ENCODE measurements around the gene PRKG1. TPM values are rescaled to one million over a fixed set of nuclear protein-coding genes. Genes with fewer than 3 reads are reported as not detected.

The PRKG1 gene
- total RNA-seq, 4 donors from 2014 or later = 1.2 to 6.5 (median 2.7) TPM

DNA sequence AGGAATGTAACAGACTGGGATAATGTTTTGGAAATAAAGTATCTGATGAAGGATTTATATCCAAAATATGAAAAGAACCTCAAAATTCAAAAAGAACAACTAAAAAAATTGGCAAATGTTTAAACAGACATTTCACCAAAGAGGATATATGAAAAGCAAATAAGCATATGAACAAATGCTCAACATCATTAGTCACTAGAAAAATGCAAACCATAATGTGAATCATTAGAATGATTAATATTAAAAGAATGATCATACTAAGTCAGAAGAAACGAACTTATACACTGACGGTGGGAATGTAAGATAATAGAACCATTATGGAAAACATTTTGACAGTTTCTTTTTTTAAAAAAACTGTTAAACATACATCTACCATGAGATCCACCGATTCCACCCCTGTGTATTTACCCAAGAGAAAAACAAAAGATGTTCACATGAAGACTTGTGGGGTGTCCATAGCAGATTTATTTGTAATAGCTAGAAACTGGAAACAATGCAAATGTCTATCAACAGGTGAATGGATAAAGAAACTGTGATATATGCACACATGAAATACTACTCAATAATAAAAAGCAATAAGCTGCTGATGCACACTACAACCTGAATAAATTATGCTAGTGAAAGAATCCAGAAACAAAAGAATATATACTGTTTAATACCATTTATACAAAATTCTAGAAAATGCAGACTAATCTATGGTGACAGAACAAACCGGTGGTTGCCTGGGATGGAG lies 35.7 kb downstream of the PRKG1 start:
- WGBS = 49% methylated on average over 4 of the region's 4 CpGs
- no peak for DNase-seq (ENCODE audit: low spot score in 2 of 2)
- no peaks in the 10 kb centered on the region for H3K36me3 ChIP-seq
- H3K9me3 ChIP-seq = no peaks in the 10 kb centered on the region
- no peaks in the 10 kb centered on the region for H3K27me3 ChIP-seq
- H3K4me1 ChIP-seq = no peaks in the 10 kb centered on the region
- TF ChIP-seq EP300 (IDR thresholded peaks at IDR 0.05) (no peak), POLR2A (IDR thresholded peaks at IDR 0.05) (no peak), POLR2AphosphoS5 (IDR thresholded peaks at IDR 0.05) (no peak)
- TF ChIP-seq, protein P1, sequence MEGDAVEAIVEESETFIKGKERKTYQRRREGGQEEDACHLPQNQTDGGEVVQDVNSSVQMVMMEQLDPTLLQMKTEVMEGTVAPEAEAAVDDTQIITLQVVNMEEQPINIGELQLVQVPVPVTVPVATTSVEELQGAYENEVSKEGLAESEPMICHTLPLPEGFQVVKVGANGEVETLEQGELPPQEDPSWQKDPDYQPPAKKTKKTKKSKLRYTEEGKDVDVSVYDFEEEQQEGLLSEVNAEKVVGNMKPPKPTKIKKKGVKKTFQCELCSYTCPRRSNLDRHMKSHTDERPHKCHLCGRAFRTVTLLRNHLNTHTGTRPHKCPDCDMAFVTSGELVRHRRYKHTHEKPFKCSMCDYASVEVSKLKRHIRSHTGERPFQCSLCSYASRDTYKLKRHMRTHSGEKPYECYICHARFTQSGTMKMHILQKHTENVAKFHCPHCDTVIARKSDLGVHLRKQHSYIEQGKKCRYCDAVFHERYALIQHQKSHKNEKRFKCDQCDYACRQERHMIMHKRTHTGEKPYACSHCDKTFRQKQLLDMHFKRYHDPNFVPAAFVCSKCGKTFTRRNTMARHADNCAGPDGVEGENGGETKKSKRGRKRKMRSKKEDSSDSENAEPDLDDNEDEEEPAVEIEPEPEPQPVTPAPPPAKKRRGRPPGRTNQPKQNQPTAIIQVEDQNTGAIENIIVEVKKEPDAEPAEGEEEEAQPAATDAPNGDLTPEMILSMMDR (IDR thresholded peaks at IDR 0.05) = no peak
- H3K4me3 ChIP-seq = no peak overlapping the region
- H3K27ac ChIP-seq = no peak overlapping the region

DNA sequence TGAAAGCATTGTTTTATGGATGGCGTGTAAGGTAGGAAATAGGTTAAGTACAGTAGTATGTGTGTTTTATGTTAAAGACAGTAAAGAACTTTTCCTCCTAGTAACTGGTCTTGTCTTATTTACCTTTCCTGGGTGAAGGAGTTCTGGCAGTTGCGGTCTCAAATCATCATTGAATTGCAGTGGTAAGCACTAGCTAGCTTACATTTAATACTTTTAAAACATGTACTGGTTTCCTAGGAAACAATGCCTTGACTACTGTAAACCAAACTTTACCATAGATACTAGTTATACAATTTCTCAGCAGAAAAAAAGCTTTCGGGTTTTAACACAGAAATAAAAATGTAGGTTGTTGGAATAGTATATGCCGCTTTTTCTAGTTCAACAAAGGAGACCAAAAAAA lies 37.7 kb downstream of the PRKG1 start:
- Histone ChIP-seq H3K27me3 (no peaks in the 10 kb centered on the region), H3K9me3 (no peaks in the 10 kb centered on the region), H3K36me3 (no peaks in the 10 kb centered on the region), H3K27ac (no peak overlapping the region), H3K4me1 (no peaks in the 10 kb centered on the region), H3K4me3 (no peak overlapping the region)
- WGBS = 94% methylated on average over 4 of the region's 4 CpGs
- DNase-seq (ENCODE audit: low spot score in 2 of 2) = no peak
- TF ChIP-seq, protein P1 (IDR thresholded peaks at IDR 0.05) = no peak
- TF ChIP-seq POLR2AphosphoS5 (IDR thresholded peaks at IDR 0.05) = no peak
- TF ChIP-seq EP300 (IDR thresholded peaks at IDR 0.05) = no peak
- TF ChIP-seq POLR2A (IDR thresholded peaks at IDR 0.05) = no peak

DNA sequence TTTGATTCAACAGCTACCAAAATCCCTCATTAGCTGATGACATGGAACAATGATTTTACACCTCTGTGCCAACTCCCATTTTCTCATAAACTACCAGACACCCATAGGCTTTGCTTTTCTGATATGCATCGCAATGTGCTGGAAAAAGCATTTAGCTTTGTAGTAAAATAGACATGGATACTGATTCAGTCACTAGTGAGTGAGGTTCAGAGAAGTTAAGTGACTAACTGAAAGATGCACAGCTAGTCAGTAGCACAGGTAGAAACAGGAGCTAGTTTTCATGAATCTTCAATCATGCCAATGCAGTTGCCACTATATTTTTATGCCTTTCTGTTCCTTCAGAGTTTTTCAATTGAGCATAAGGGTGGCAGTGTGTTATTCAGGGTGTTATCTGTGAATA lies 38.7 kb downstream of the PRKG1 start:
- H3K27me3 ChIP-seq = no peaks in the 10 kb centered on the region
- 94% methylated on average over 1 of the region's 1 CpG for WGBS
- TF ChIP-seq EP300 (IDR thresholded peaks at IDR 0.05) (no peak), POLR2AphosphoS5 (IDR thresholded peaks at IDR 0.05) (no peak), POLR2A (IDR thresholded peaks at IDR 0.05) (no peak)
- TF ChIP-seq, protein P1 (IDR thresholded peaks at IDR 0.05) = no peak
- H3K4me1 ChIP-seq = no peaks in the 10 kb centered on the region
- H3K9me3 ChIP-seq = no peaks in the 10 kb centered on the region
- no peak overlapping the region for H3K27ac ChIP-seq
- H3K36me3 ChIP-seq = no peaks in the 10 kb centered on the region
- no peak for DNase-seq (ENCODE audit: low spot score in 2 of 2)
- no peak overlapping the region for H3K4me3 ChIP-seq

DNA sequence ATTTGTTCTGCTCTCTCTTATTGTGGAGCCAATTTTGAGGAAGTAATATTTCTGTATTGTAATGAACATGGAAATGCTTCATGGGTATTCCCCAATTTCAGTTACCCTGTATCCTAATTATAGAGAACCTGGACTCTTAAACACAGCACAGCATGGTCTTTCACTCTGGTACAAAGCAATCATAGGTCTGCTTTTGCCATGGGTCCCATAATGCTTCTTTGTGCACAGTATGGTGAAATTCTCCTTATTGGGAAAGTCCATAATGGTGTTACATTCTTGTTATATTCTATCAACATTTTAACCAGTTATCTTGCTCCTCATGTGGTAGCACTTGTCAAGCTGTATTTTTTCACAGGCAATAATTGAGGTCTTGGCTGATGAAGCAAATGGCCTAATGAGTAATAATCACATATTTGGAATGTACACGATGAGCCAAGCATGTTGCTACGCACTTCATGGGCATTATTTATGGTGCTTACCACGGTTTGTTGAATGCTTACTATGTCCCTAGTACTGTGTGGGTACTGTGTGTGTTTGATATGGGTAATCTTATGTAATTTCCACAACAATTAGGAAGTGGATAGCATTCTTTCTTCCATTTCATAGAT lies 42.9 kb downstream of the PRKG1 start:
- DNase-seq (ENCODE audit: low spot score in 2 of 2) = no peak
- Histone ChIP-seq H3K4me3 (no peak overlapping the region), H3K9me3 (no peaks in the 10 kb centered on the region), H3K27ac (no peak overlapping the region), H3K36me3 (no peaks in the 10 kb centered on the region), H3K27me3 (no peaks in the 10 kb centered on the region), H3K4me1 (no peaks in the 10 kb centered on the region)
- WGBS = 26% methylated on average over 3 of the region's 3 CpGs
- TF ChIP-seq, protein P1 (IDR thresholded peaks at IDR 0.05) = no peak
- no peak for TF ChIP-seq POLR2AphosphoS5 (IDR thresholded peaks at IDR 0.05)
- TF ChIP-seq EP300 (IDR thresholded peaks at IDR 0.05) = no peak
- no peak for TF ChIP-seq POLR2A (IDR thresholded peaks at IDR 0.05)

DNA sequence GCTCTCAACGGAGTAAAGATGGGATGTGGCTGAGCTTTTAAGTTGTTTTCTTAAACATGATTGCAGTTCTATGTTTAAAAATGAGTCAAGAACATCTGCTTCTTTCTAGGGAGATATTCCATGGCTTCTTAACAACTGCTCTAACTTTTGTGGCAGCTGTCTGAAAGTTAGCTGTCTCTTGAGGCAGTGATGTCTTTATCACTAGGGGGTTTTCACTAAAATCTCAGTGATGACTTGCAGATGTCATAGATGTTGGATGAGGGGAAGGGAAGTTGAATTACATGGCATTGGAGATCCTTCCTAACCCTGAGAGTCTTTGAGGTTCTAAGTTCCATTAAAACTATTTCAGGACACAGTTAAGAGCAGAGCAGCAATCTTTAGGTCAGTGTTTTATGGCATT lies 43.5 kb downstream of the PRKG1 start:
- no peak overlapping the region for H3K27ac ChIP-seq

More for the DNA sequence above, 43.5 kb downstream of the PRKG1 start:
- no peaks in the 10 kb centered on the region for H3K27me3 ChIP-seq
- TF ChIP-seq, protein P1 (IDR thresholded peaks at IDR 0.05) = no peak
- TF ChIP-seq EP300 (IDR thresholded peaks at IDR 0.05) = no peak
- no peak for TF ChIP-seq POLR2A (IDR thresholded peaks at IDR 0.05)
- no peak for TF ChIP-seq POLR2AphosphoS5 (IDR thresholded peaks at IDR 0.05)
- no peak for DNase-seq (ENCODE audit: low spot score in 2 of 2)
- WGBS = 60% methylated on average over 1 of the region's 1 CpG
- H3K4me1 ChIP-seq = no peaks in the 10 kb centered on the region
- H3K36me3 ChIP-seq = no peaks in the 10 kb centered on the region
- no peak overlapping the region for H3K4me3 ChIP-seq
- H3K9me3 ChIP-seq = no peaks in the 10 kb centered on the region
